H9 (cell line): ENCODE results near the gene GPC3. TPM values are rescaled to one million over a fixed set of nuclear protein-coding genes. Genes with fewer than 3 reads are reported as not detected.

Source experiments
- DNase-seq: peaks from one replicate; pipeline ENCODE4 v3.0.0-alpha.2; 2017
- H2AFZ ChIP-seq: one replicate; pipeline ENCODE4 v1.6.1; 2013; ENCODE audit warnings: mild to moderate bottlenecking, low read length, control low read depth, moderate library complexity
- H2AK5ac ChIP-seq: 2 replicates; pipeline ENCODE4 v1.6.1; 2013; ENCODE audit warnings: low read length, control low read depth, mixed read lengths; ENCODE audit not compliant: insufficient read length
- H2BK120ac ChIP-seq: one replicate; pipeline ENCODE4 v1.6.1; 2013; ENCODE audit warnings: low read depth, mild to moderate bottlenecking, low read length, control low read depth, inconsistent platforms; ENCODE audit not compliant: poor library complexity, severe bottlenecking
- H2BK12ac ChIP-seq: 2 replicates; pipeline ENCODE4 v1.6.1; 2013; ENCODE audit warnings: low read length, control low read depth, mixed read lengths, low read depth; ENCODE audit not compliant: insufficient read length
- H2BK15ac ChIP-seq: 2 replicates; pipeline ENCODE4 v1.6.1; 2013; ENCODE audit warnings: low read depth, low read length, control low read depth
- H2BK20ac ChIP-seq: one replicate; pipeline ENCODE4 v1.6.1; 2013; ENCODE audit warnings: low read depth, mild to moderate bottlenecking, low read length, control low read depth, inconsistent platforms; ENCODE audit not compliant: poor library complexity, severe bottlenecking
- H2BK5ac ChIP-seq: 2 replicates; pipeline ENCODE4 v1.6.1; 2013; ENCODE audit warnings: low read length, control low read depth, mixed read lengths; ENCODE audit not compliant: insufficient read length
- H3K14ac ChIP-seq: 2 replicates; pipeline ENCODE4 v1.6.1; 2013; ENCODE audit warnings: low read length, control low read depth; ENCODE audit not compliant: insufficient read depth
- H3K18ac ChIP-seq: 2 replicates; pipeline ENCODE4 v1.6.1; 2013; ENCODE audit warnings: low read depth, mild to moderate bottlenecking, mixed read lengths, low read length, control low read depth; ENCODE audit not compliant: insufficient read length
- H3K23ac ChIP-seq: 2 replicates; pipeline ENCODE4 v1.6.1; 2013; ENCODE audit warnings: low read length, control low read depth, mixed read lengths, low read depth; ENCODE audit not compliant: insufficient read length
- H3K23me2 ChIP-seq: 2 replicates; pipeline ENCODE4 v1.6.1; 2013; ENCODE audit warnings: low read depth, mild to moderate bottlenecking, mixed read lengths, low read length, control low read depth; ENCODE audit not compliant: insufficient read length, poor library complexity, severe bottlenecking
- H3K27ac ChIP-seq: 2 replicates; pipeline ENCODE4 v1.5.1; 2013; ENCODE audit warnings: low read length, control low read depth, mixed read lengths, low read depth; ENCODE audit not compliant: insufficient read length
- H3K27me3 ChIP-seq: 2 replicates; pipeline ENCODE4 v1.6.1; 2013; ENCODE audit warnings: low read length, control low read depth, inconsistent platforms; ENCODE audit not compliant: insufficient read depth
- H3K4ac ChIP-seq: 2 replicates; pipeline ENCODE4 v1.6.1; 2013; ENCODE audit warnings: low read depth, mild to moderate bottlenecking, control low read depth, inconsistent platforms, low read length, moderate library complexity
- H3K4me1 ChIP-seq: 2 replicates; pipeline ENCODE4 v1.6.1; 2013; ENCODE audit warnings: low read length, control low read depth, inconsistent platforms; ENCODE audit not compliant: insufficient read depth
- H3K4me2 ChIP-seq: 2 replicates; pipeline ENCODE4 v1.6.1; 2013; ENCODE audit warnings: low read length, control low read depth, mixed read lengths; ENCODE audit not compliant: insufficient read length, insufficient read depth
- H3K56ac ChIP-seq: 2 replicates; pipeline ENCODE4 v1.6.1; 2013; ENCODE audit warnings: low read depth, mild to moderate bottlenecking, mixed read lengths, low read length, control low read depth; ENCODE audit not compliant: insufficient read length
- H3K79me1 ChIP-seq: 2 replicates; pipeline ENCODE4 v1.6.1; 2013; ENCODE audit warnings: low read depth, mild to moderate bottlenecking, moderate library complexity, low read length, control low read depth, inconsistent platforms; ENCODE audit not compliant: insufficient read depth, poor library complexity, severe bottlenecking
- H3K79me2 ChIP-seq: 2 replicates; pipeline ENCODE4 v1.6.1; 2013; ENCODE audit warnings: low read length, control low read depth, inconsistent platforms; ENCODE audit not compliant: insufficient read depth
- H3K9ac ChIP-seq: 2 replicates; pipeline ENCODE4 v1.6.1; 2013; ENCODE audit warnings: low read length, control low read depth, mixed read lengths; ENCODE audit not compliant: insufficient read length; ENCODE audit errors: extremely low read depth
- H3K9me3 ChIP-seq: one replicate; pipeline ENCODE4 v1.6.1; 2013; ENCODE audit warnings: low read depth, low read length, inconsistent platforms; ENCODE audit not compliant: control insufficient read depth
- H3T11ph ChIP-seq: one replicate; pipeline ENCODE4 v1.6.1; 2013; ENCODE audit warnings: mild to moderate bottlenecking, low read length, control low read depth, inconsistent platforms
- H4K20me1 ChIP-seq: one replicate; pipeline ENCODE4 v1.6.1; 2013; ENCODE audit not compliant: control insufficient read depth, insufficient read length, insufficient read depth
- H4K5ac ChIP-seq: 2 replicates; pipeline ENCODE4 v1.6.1; 2013; ENCODE audit warnings: low read depth, mild to moderate bottlenecking, mixed read lengths, low read length, control low read depth; ENCODE audit not compliant: insufficient read length
- H4K8ac ChIP-seq: replicated peaks from 2 replicates; pipeline ENCODE4 v1.6.1; 2013; ENCODE audit warnings: low read length, control low read depth, mixed read lengths, low read depth; ENCODE audit not compliant: insufficient read length
- H4K91ac ChIP-seq: 2 replicates; pipeline ENCODE4 v1.6.1; 2013; ENCODE audit warnings: low read depth, mild to moderate bottlenecking, moderate library complexity, mixed read lengths, low read length, control low read depth; ENCODE audit not compliant: insufficient read length
- H3K27ac Mint-ChIP-seq, 3 experiments: 2 replicates in 2 of 3; 3 replicates in 1 of 3; pipeline ENCODE4 v1.8.0; 2020 to 2021; ENCODE audit warnings: mixed read lengths in 3 of 3, mild to moderate bottlenecking in 1 of 3, moderate library complexity in 1 of 3
- H3K27me3 Mint-ChIP-seq: 2 replicates; pipeline ENCODE4 v1.8.0; 2021; ENCODE audit warnings: low read depth, mild to moderate bottlenecking, moderate library complexity, mixed read lengths
- H3K36me3 Mint-ChIP-seq, 3 experiments: 2 replicates in 2 of 3; 3 replicates in 1 of 3; pipeline ENCODE4 v1.8.0; 2020 to 2021; ENCODE audit warnings: low read depth in 3 of 3, mixed read lengths in 3 of 3; ENCODE audit not compliant: insufficient read depth in 1 of 3
- H3K4me1 Mint-ChIP-seq, 2 experiments: 2 replicates each; pipeline ENCODE4 v1.8.0; 2020; ENCODE audit warnings: mixed read lengths in 2 of 2
- H3K4me3 Mint-ChIP-seq, 2 experiments: 2 replicates in 1 of 2; 3 replicates in 1 of 2; pipeline ENCODE4 v1.8.0; 2020 to 2021; ENCODE audit warnings: mild to moderate bottlenecking in 2 of 2, mixed read lengths in 2 of 2, moderate library complexity in 1 of 2
- H3K9me3 Mint-ChIP-seq, 2 experiments: 2 replicates in 1 of 2; 3 replicates in 1 of 2; pipeline ENCODE4 v1.8.0; 2020; ENCODE audit warnings: mild to moderate bottlenecking in 2 of 2, mixed read lengths in 2 of 2, moderate library complexity in 1 of 2
- CTCF ChIP-seq: fragments of 200-600 bp; sonication (generic); conservative IDR thresholded peaks from 3 replicates; pipeline ENCODE4 v1.8.0; 2021; ENCODE audit warnings: antibody characterized with exemption, mild to moderate bottlenecking
- total RNA-seq: library from RNA; stranded (reverse); gene quantifications from 2 replicates; pipeline ENCODE4 v1.2.1, GENCODE V29; 2021

GPC3 gene
- total RNA-seq, 1 experiment from 2014 or later: 108 TPM

- Histone ChIP-seq H4K8ac (no peak overlapping the region), H3K9ac (no peak overlapping the region), H2BK120ac (no peak overlapping the region), H3K9me3 (no peaks in the 10 kb centered on the region), H3K18ac (no peak overlapping the region), H2BK15ac (no peak overlapping the region), H3K4me2 (no peak overlapping the region), H4K91ac (no peak overlapping the region), H3T11ph (no peak overlapping the region), H2BK12ac (no peak overlapping the region), H3K27ac (no peak overlapping the region), H2AK5ac (no peak overlapping the region), H3K27me3 (no peaks in the 10 kb centered on the region), H4K5ac (no peak overlapping the region), H3K79me2 (no peaks in the 10 kb centered on the region), H3K23ac (no peak overlapping the region), H2AFZ (no peak overlapping the region), H3K23me2 (no peaks in the 10 kb centered on the region), H2BK20ac (no peak overlapping the region), H3K4me1 (no peaks in the 10 kb centered on the region), H3K14ac (no peak overlapping the region), H3K56ac (no peak overlapping the region), H4K20me1 (no peaks in the 10 kb centered on the region), H3K4ac (no peak overlapping the region), H3K79me1 (no peaks in the 10 kb centered on the region), H2BK5ac (no peak overlapping the region)
- H3K4me1 Mint-ChIP-seq: peaks cover 18 to 29% of the 10 kb centered on the region in 2 experiments
- H3K36me3 Mint-ChIP-seq: peaks cover 26 to 47% (median 31%) of the 10 kb centered on the region in 3 experiments
- H3K27ac Mint-ChIP-seq: no peak overlapping the region
- DNase-seq: no peak
- TF ChIP-seq CTCF: no peak
- H3K27me3 Mint-ChIP-seq: no peaks in the 10 kb centered on the region; the same call in 1 of the 2 replicates
- H3K9me3 Mint-ChIP-seq: peaks cover 12 to 17% of the 10 kb centered on the region in 2 experiments
- H3K4me3 Mint-ChIP-seq: no peak overlapping the region
Observed at GRCh38 chrX:133546441-133546840, 439.0 kb downstream of the GPC3 start.
